Astrocyte of the cerebellum (primary cell): ENCODE data around the gene CENPN.

Experiments used
- DNase-seq: peaks from one replicate; pipeline ENCODE4 v3.0.0-alpha.2; 2011; ENCODE audit warnings: low read depth
- H3K4me3 ChIP-seq: 2 replicates; pipeline ENCODE4 v1.5.1; 2011; ENCODE audit warnings: mild to moderate bottlenecking, low read depth, low read length, moderate library complexity
- CTCF ChIP-seq: IDR thresholded peaks from 2 replicates; pipeline ENCODE4 v1.5.1; 2012; ENCODE audit warnings: low read length, low read depth, moderate library complexity, mild to moderate bottlenecking; ENCODE audit errors: missing control alignments
- in situ Hi-C: cut with HindIII; loops from 2 replicates; pipeline ENCODE4 v1.10.0; 2017; ENCODE audit warnings: low sequenced_read_pairs

The CENPN gene

GRCh38 chr16:80989801-80990200, 17.2 kb upstream of the CENPN start:
- in situ Hi-C loops = no loop called here

GRCh38 chr16:80990577-80990976, 16.4 kb upstream of the CENPN start:
- no peak for TF ChIP-seq CTCF
- no peak overlapping the region for H3K4me3 ChIP-seq
- in situ Hi-C loops = no loop called here
- DNase-seq = no peak

More at GRCh38 chr16:80989801-80990200, 17.2 kb upstream of the CENPN start:
- no peak for DNase-seq
- no peak overlapping the region for H3K4me3 ChIP-seq
- no peak for TF ChIP-seq CTCF

- no peak for TF ChIP-seq CTCF
- in situ Hi-C loops = no loop called here
These were observed 16.0 kb upstream of the CENPN start for GRCh38 chr16:80990978-80991377.

GRCh38 chr16:80991792-80992430, 15.1 kb upstream of the CENPN start:
- TF ChIP-seq CTCF = no peak
- in situ Hi-C loops = no loop called here
- no peak overlapping the region for H3K4me3 ChIP-seq
- DNase-seq = no peak

More at GRCh38 chr16:80990978-80991377, 16.0 kb upstream of the CENPN start:
- no peak for DNase-seq
- no peak overlapping the region for H3K4me3 ChIP-seq

GRCh38 chr16:80992676-80993293, 14.2 kb upstream of the CENPN start:
- no peak overlapping the region for H3K4me3 ChIP-seq
- in situ Hi-C loops = no loop called here

GRCh38 chr16:80993307-80993706, 13.7 kb upstream of the CENPN start:
- peak; percentile 70 for DNase-seq
- in situ Hi-C loops = no loop called here
- peak overlapping the region; percentile 9 for H3K4me3 ChIP-seq
- no peak for TF ChIP-seq CTCF

More at GRCh38 chr16:80992676-80993293, 14.2 kb upstream of the CENPN start:
- TF ChIP-seq CTCF = no peak
- DNase-seq = no peak
